HEK293T (cell line): ENCODE data around the gene RYR1.
"Not testable (repeated sequence)": the region's sequence is repeated elsewhere in the genome, so short reads cannot be mapped to it uniquely, and the experiment has no call there.

ENCODE experiments used
- BHLHE40 ChIP-seq: fragments of 450-650 bp; IDR thresholded peaks from 2 replicates; pipeline ENCODE4 v1.6.1; 2016; ENCODE audit warnings: mild to moderate bottlenecking, moderate library complexity, borderline replicate concordance
- ELF4 ChIP-seq: fragments of 450-650 bp; IDR thresholded peaks from 2 replicates; pipeline ENCODE4 v1.6.1; 2017; ENCODE audit warnings: antibody characterized with exemption
- NFRKB ChIP-seq: fragments of 450-650 bp; IDR thresholded peaks from 2 replicates; pipeline ENCODE4 v1.6.1; 2016; ENCODE audit warnings: mild to moderate bottlenecking, moderate library complexity

GRCh38 chr19:38410407-38410806, 23.1 kb upstream of the RYR1 start:
- not testable (repeated sequence) for TF ChIP-seq BHLHE40, ELF4, NFRKB
